ENCODE results near the gene NBL1. TPM values are rescaled to one million over a fixed set of nuclear protein-coding genes. Genes with fewer than 3 reads are reported as not detected.
A peak's percentile ranks its signal among the peaks of the same experiment; 100 is the strongest.

NBL1 gene
- total and polyA plus RNA-seq, 7 donors: 64.1 to 394 (median 128) TPM

DNA sequence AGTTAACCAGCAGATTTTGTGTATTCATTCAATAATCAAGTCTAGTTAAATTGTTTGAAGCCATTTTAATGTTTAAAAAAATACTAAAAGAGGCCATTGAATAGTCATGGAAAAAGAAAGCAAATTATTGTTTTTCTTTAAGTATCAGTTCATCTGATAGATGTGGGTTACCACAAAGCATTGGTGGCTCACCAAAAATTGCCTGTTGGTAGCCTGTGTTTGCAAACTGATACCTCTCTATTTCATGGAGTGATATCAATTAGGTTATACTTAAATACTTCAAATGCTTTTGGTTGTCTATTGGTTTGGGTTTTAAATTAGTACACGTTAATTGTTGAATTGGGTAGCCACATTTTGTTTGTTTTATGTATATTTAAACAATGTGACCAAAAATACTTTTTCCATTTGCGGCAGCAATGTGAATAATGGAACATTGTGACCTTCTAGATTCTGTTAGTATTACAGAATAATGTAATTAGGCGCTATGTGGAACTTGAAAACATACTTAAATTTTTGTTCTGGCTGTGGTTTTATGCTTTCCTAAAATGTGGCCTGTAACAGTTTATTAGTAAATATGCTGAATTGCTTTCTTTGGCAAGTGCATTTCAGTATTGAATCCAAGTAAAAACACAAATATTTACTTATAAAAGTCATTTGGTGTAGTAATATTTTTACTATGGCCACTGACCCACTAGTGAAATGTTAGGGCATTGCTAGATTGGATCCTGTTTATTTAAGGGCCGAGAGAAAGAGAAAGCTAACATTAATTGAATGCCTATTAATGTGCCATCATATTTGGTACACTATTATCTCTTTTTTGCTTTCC is 37.1 kb upstream of the NBL1 start:
- H3K4me1 ChIP-seq: peaks cover 0 to 73% (median 61%) of the 10 kb centered on the region in 4 donors

DNA sequence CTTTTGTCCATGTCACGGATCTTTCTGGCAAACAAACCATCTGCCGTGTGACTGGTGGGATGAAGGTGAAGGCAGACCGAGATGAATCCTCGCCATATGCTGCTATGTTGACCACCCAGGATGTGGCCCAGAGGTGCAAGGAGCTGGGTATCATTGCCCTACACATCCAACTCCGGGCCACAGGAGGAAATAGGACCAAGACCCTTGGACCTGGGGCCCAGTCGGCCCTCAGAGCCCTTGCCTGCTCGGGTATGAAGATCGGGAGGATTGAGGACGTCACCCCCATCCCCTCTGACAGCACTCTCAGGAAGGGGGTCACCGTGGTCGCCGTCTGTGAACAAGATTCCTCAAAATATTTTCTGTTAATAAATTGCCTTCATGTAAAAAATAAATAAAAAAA is 35.9 kb upstream of the NBL1 start:
- Histone ChIP-seq H3K27me3 (no peaks in the 10 kb centered on the region), H3K36me3 (no peaks in the 10 kb centered on the region), H3K27ac (peak overlapping the region; percentile 13 to 66 (median 56)), H3K4me3 (no peak overlapping the region), H3K9me3 (no peaks in the 10 kb centered on the region), H3K4me1 (peaks cover 0 to 61% (median 53%) of the 10 kb centered on the region in 4 donors)
- no peak for DNase-seq
- intact Hi-C loops (cut with DNase I): no loop called here
- 95 to 96% methylated on average over 12 of the region's 12 CpGs for WGBS, 2 donors
- TF ChIP-seq POLR2AphosphoS5 (IDR thresholded peaks at IDR 0.05): no peak
- no peak for TF ChIP-seq EP300 (IDR thresholded peaks at IDR 0.05)
- TF ChIP-seq, protein P1, sequence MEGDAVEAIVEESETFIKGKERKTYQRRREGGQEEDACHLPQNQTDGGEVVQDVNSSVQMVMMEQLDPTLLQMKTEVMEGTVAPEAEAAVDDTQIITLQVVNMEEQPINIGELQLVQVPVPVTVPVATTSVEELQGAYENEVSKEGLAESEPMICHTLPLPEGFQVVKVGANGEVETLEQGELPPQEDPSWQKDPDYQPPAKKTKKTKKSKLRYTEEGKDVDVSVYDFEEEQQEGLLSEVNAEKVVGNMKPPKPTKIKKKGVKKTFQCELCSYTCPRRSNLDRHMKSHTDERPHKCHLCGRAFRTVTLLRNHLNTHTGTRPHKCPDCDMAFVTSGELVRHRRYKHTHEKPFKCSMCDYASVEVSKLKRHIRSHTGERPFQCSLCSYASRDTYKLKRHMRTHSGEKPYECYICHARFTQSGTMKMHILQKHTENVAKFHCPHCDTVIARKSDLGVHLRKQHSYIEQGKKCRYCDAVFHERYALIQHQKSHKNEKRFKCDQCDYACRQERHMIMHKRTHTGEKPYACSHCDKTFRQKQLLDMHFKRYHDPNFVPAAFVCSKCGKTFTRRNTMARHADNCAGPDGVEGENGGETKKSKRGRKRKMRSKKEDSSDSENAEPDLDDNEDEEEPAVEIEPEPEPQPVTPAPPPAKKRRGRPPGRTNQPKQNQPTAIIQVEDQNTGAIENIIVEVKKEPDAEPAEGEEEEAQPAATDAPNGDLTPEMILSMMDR (IDR thresholded peaks at IDR 0.05): no peak
- no peak for TF ChIP-seq POLR2A (IDR thresholded peaks at IDR 0.05)

More for the DNA sequence above, 37.1 kb upstream of the NBL1 start:
- TF ChIP-seq POLR2A (IDR thresholded peaks at IDR 0.05) (no peak), EP300 (IDR thresholded peaks at IDR 0.05) (no peak)
- TF ChIP-seq, protein P1 (IDR thresholded peaks at IDR 0.05): no peak
- Histone ChIP-seq H3K27ac (peak overlapping the region; percentile 37 to 66 (median 56)), H3K4me3 (no peak overlapping the region), H3K9me3 (no peaks in the 10 kb centered on the region), H3K27me3 (no peaks in the 10 kb centered on the region), H3K36me3 (no peaks in the 10 kb centered on the region)
- 59 to 63% methylated on average over 4 of the region's 4 CpGs for WGBS, 2 donors
- no peak for DNase-seq
- intact Hi-C loops (cut with DNase I): no loop called here

DNA sequence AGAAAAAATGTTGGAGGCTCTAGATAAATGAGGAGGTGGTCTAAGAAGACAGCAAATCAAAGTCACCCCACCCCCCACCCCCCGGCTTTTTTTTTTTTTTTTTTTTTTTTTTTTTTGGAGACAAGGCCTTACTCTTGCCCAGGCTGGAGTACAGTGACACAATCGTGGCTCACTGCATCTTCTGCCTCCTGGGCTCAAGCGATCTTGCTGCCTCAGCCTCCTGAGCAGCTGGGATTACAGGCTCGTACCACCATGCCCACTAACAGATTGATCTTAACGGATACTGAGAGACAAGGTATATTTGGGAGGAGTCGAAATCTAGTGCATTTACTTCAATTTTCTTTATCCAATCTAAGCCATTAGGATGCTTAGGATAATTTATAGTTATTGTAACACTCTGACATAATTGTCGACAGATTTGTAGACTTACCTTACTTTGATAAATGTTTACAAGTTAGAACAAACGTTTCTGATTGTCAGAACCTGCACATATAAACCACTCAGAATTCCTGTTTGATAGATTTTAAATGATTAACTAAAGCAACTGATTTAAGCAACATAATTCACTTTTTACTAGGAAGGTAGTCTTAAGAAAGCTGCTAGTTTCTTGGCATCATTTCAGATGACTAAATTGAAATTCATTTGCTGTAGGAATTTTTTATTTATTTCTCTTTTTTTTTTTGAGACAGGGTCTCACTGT is 33.7 kb upstream of the NBL1 start:
- no peaks in the 10 kb centered on the region for H3K27me3 ChIP-seq
- peaks cover 0 to 6% (median 2%) of the 10 kb centered on the region in 4 donors for H3K36me3 ChIP-seq
- WGBS, 2 donors: 19 to 61% methylated on average over 8 of the region's 8 CpGs
- no peaks in the 10 kb centered on the region for H3K9me3 ChIP-seq
- H3K4me3 ChIP-seq: no peak overlapping the region
- peaks cover 0 to 52% (median 44%) of the 10 kb centered on the region in 4 donors for H3K4me1 ChIP-seq
- intact Hi-C loops (cut with DNase I): no loop called here
- no peak for DNase-seq
- H3K27ac ChIP-seq: peak overlapping the region; percentile 46 to 71 (median 62)
- TF ChIP-seq, protein P1 (IDR thresholded peaks at IDR 0.05): no peak
- TF ChIP-seq EP300 (IDR thresholded peaks at IDR 0.05): no peak
- no peak for TF ChIP-seq POLR2AphosphoS5 (IDR thresholded peaks at IDR 0.05)
- TF ChIP-seq POLR2A (IDR thresholded peaks at IDR 0.05): no peak

DNA sequence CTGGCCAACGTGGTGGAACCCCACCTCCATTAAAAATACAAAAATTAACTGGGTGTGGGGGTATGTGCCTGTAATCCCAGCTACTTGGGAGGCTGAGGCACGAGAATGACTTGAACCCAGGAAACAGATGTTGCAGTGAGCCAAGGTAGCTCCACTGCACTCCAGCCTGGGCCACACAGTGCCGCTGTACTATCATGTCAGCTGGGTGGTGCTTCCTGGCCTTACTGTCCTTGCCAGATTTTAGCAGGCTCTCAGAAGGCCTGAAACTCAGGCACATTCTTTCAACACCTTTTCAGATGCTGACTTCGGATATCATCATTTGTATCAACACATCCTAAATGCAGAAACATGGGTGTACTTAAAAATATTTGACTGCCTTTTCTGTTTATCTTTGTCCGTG is 31.6 kb upstream of the NBL1 start:
- H3K27ac ChIP-seq: peak overlapping the region in 1 of 4 donors; percentile 59
- intact Hi-C loops (cut with DNase I): no loop called here
- peaks cover 0 to 50% (median 37%) of the 10 kb centered on the region in 4 donors for H3K4me1 ChIP-seq
- 18 to 68% methylated on average over 5 of the region's 5 CpGs for WGBS, 2 donors
- no peaks in the 10 kb centered on the region for H3K9me3 ChIP-seq
- no peak for DNase-seq
- TF ChIP-seq POLR2A (IDR thresholded peaks at IDR 0.05): no peak
- no peak for TF ChIP-seq EP300 (IDR thresholded peaks at IDR 0.05)
- TF ChIP-seq POLR2AphosphoS5 (IDR thresholded peaks at IDR 0.05): no peak
- TF ChIP-seq, protein P1 (IDR thresholded peaks at IDR 0.05): no peak
- H3K27me3 ChIP-seq: no peaks in the 10 kb centered on the region
- H3K36me3 ChIP-seq: peaks cover 0 to 11% (median 2%) of the 10 kb centered on the region in 4 donors
- no peak overlapping the region for H3K4me3 ChIP-seq
